HepG2 (cell line): ENCODE data around the gene LTC4S. TPM values are rescaled to one million over a fixed set of nuclear protein-coding genes. Genes with fewer than 3 reads are reported as not detected.
A peak's percentile ranks its signal among the peaks of the same experiment; 100 is the strongest.

Source experiments
- AGO2 ChIP-seq: fragments of 200-400 bp; formaldehyde crosslinking; optimal IDR thresholded peaks from 2 replicates; pipeline ENCODE3; 2017; ENCODE audit warnings: mild to moderate bottlenecking, low read depth, low read length, moderate library complexity
- BRF2 ChIP-seq: sonication (generic); formaldehyde crosslinking; IDR thresholded peaks from 2 replicates; pipeline ENCODE4 v1.8.1; 2022; ENCODE audit warnings: mild to moderate bottlenecking, missing genetic modification reagents
- HIVEP1 ChIP-seq: sonication (generic); formaldehyde crosslinking; IDR thresholded peaks from 2 replicates; pipeline ENCODE4 v1.4.0; 2020; ENCODE audit warnings: mild to moderate bottlenecking, missing genetic modification reagents
- HNF1B ChIP-seq: sonication (generic); formaldehyde crosslinking; IDR thresholded peaks from 2 replicates; pipeline ENCODE4 v1.5.1; 2020; ENCODE audit warnings: mild to moderate bottlenecking, moderate library complexity, missing genetic modification reagents
- HOMEZ ChIP-seq: IDR thresholded peaks from 2 replicates; pipeline ENCODE4 v1.6.1; 2016; ENCODE audit warnings: low read depth
- NFYC ChIP-seq: IDR thresholded peaks from 2 replicates; pipeline ENCODE4 v1.6.1; 2016; ENCODE audit warnings: missing genetic modification reagents, missing compliant biosample characterization
- RFX5 ChIP-seq: IDR thresholded peaks from 2 replicates; pipeline ENCODE4 v1.6.1; 2011; ENCODE audit warnings: low read depth, low read length, improper control_type of control experiment
- SOX5 ChIP-seq: IDR thresholded peaks from 2 replicates; pipeline ENCODE4 v1.6.1; 2016; ENCODE audit warnings: borderline replicate concordance
- SRSF1 ChIP-seq: fragments of 200-400 bp; formaldehyde crosslinking; optimal IDR thresholded peaks from 2 replicates; pipeline ENCODE3; 2017; ENCODE audit warnings: mild to moderate bottlenecking, low read depth, low read length, moderate library complexity
- TIGD3 ChIP-seq: sonication (generic); formaldehyde crosslinking; IDR thresholded peaks from 2 replicates; pipeline ENCODE4 v1.5.1; 2020; ENCODE audit warnings: mild to moderate bottlenecking, missing genetic modification reagents, borderline replicate concordance
- TOPORS ChIP-seq: sonication (generic); formaldehyde crosslinking; IDR thresholded peaks from 2 replicates; pipeline ENCODE4 v1.8.0; 2023; ENCODE audit warnings: mild to moderate bottlenecking, missing genetic modification reagents
- ZBTB43 ChIP-seq: sonication (generic); formaldehyde crosslinking; conservative IDR thresholded peaks from 2 replicates; pipeline ENCODE4 v1.4.0; 2020; ENCODE audit warnings: missing genetic modification reagents
- ZBTB44 ChIP-seq: sonication (generic); formaldehyde crosslinking; IDR thresholded peaks from 2 replicates; pipeline ENCODE4 v1.4.0; 2020; ENCODE audit warnings: missing genetic modification reagents
- ZNF496 ChIP-seq: sonication (generic); formaldehyde crosslinking; IDR thresholded peaks from 2 replicates; pipeline ENCODE4 v1.8.1; 2023; ENCODE audit warnings: mild to moderate bottlenecking, moderate library complexity, missing genetic modification reagents; ENCODE audit not compliant: insufficient replicate concordance
- ZNF512B ChIP-seq: sonication (generic); formaldehyde crosslinking; IDR thresholded peaks from 2 replicates; pipeline ENCODE4 v1.5.1; 2020; ENCODE audit warnings: missing genetic modification reagents, mild to moderate bottlenecking, borderline replicate concordance
- ZNF792 ChIP-seq: IDR thresholded peaks from 2 replicates; pipeline ENCODE4 v1.6.1; 2016
- ZNF816 ChIP-seq: sonication (generic); formaldehyde crosslinking; IDR thresholded peaks from 2 replicates; pipeline ENCODE4 v1.8.0; 2022; ENCODE audit warnings: missing genetic modification reagents, mild to moderate bottlenecking, borderline replicate concordance
- polyA plus RNA-seq, 8 experiments: library from polyadenylated mRNA; depleted of rRNA in 3 of 8; stranded (reverse) in 7 of 8; unstranded in 1 of 8; fragments of >200 nt; fragmentation: Illumina TruSeq in 4 of 8; extraction: Trizol in 4 of 8; gene quantifications; 2 replicates each; pipeline versions ENCODE4 v1.2.1 to v1.2.3, GENCODE V29; 2011 to 2016; ENCODE audit warnings: low read depth in 4 of 8, missing spikeins in 1 of 8, mixed read lengths in 1 of 8; ENCODE audit not compliant: insufficient read depth in 1 of 8
- total RNA-seq, 5 experiments: library from RNA; depleted of rRNA; stranded (reverse); fragments of >200 nt; fragmentation: Illumina TruSeq; extraction: Trizol; gene quantifications; 2 replicates each; pipeline ENCODE4 v1.2.3, GENCODE V29; 2016; ENCODE audit warnings: low read depth in 1 of 5

The LTC4S gene
- total and polyA plus RNA-seq, 2 of the 13 experiments (the other 11 are each of a cell fraction or from before 2014, with no cell fraction given), result 0.35 TPM; not detected in 1

- no peak for TF ChIP-seq ZNF512B (CRISPR knock-in tag)
- TF ChIP-seq BRF2, result peak; percentile 62; the same call in 1 of the 2 replicates
- no peak for TF ChIP-seq HOMEZ (CRISPR knock-in tag)
- no peak; the same call in 1 of the 2 replicates for TF ChIP-seq ZBTB44 (CRISPR knock-in tag)
- no peak for TF ChIP-seq RFX5
- peak; percentile 100 for TF ChIP-seq HIVEP1 (CRISPR knock-in tag)
- peak; percentile 91 for TF ChIP-seq ZNF816 (CRISPR knock-in tag)
- TF ChIP-seq SOX5 (CRISPR knock-in tag), result peak; percentile 72; the same call in 1 of the 2 replicates
- TF ChIP-seq TOPORS, result peak; percentile 78; the same call in 1 of the 2 replicates
- no peak for TF ChIP-seq ZNF496 (CRISPR knock-in tag)
- peak; percentile 86 for TF ChIP-seq HNF1B (CRISPR knock-in tag)
- peak; percentile 68; the same call in 1 of the 2 replicates for TF ChIP-seq ZNF792 (CRISPR knock-in tag)
- TF ChIP-seq AGO2, result peak; percentile 95
- TF ChIP-seq NFYC (CRISPR knock-in tag), result no peak
- 0 out of 2 replicates have a peak, but pooled peaks have one; percentile 23 for TF ChIP-seq ZBTB43 (CRISPR knock-in tag)
- TF ChIP-seq TIGD3 (CRISPR knock-in tag), result 0 out of 2 replicates have a peak, but pooled peaks have one; percentile 9
- TF ChIP-seq SRSF1, result no peak
Observed at GRCh38 chr5:179818746-179819295, 25.0 kb downstream of the LTC4S start (continued).
